ENCODE measurements around the gene KIF18A. TPM values are rescaled to one million over a fixed set of nuclear protein-coding genes. Genes with fewer than 3 reads are reported as not detected.

KIF18A gene
- total RNA-seq, 2 donors from 2014 or later, result 4.1 to 10.2 TPM

GRCh38 chr11:28038775-28039174 is 69.2 kb downstream of the KIF18A start:
- intact Hi-C loops (cut with DNase I), result no loop called here
- no peak overlapping the region for H3K9ac ChIP-seq (ENCODE audit: low read depth in 2 of 2, low read length in 2 of 2)
- H3K9me3 ChIP-seq, result no peaks in the 10 kb centered on the region
- no peak overlapping the region for H3K4me3 ChIP-seq
- H3K4me1 ChIP-seq, result no peaks in the 10 kb centered on the region
- H3K27me3 ChIP-seq, result no peaks in the 10 kb centered on the region
- no peak overlapping the region for H3K27ac ChIP-seq
- H3K36me3 ChIP-seq, result no peaks in the 10 kb centered on the region
- TF ChIP-seq, protein P1, sequence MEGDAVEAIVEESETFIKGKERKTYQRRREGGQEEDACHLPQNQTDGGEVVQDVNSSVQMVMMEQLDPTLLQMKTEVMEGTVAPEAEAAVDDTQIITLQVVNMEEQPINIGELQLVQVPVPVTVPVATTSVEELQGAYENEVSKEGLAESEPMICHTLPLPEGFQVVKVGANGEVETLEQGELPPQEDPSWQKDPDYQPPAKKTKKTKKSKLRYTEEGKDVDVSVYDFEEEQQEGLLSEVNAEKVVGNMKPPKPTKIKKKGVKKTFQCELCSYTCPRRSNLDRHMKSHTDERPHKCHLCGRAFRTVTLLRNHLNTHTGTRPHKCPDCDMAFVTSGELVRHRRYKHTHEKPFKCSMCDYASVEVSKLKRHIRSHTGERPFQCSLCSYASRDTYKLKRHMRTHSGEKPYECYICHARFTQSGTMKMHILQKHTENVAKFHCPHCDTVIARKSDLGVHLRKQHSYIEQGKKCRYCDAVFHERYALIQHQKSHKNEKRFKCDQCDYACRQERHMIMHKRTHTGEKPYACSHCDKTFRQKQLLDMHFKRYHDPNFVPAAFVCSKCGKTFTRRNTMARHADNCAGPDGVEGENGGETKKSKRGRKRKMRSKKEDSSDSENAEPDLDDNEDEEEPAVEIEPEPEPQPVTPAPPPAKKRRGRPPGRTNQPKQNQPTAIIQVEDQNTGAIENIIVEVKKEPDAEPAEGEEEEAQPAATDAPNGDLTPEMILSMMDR (IDR thresholded peaks at IDR 0.05), result no peak
- DNase-seq, result no peak

GRCh38 chr11:28026634-28027290 is 81.2 kb downstream of the KIF18A start:
- Histone ChIP-seq H3K9ac (ENCODE audit: low read depth in 2 of 2, low read length in 2 of 2) (no peak overlapping the region), H3K27ac (no peak overlapping the region), H3K9me3 (no peaks in the 10 kb centered on the region), H3K4me3 (no peak overlapping the region), H3K4me1 (no peaks in the 10 kb centered on the region), H3K27me3 (no peaks in the 10 kb centered on the region), H3K36me3 (no peaks in the 10 kb centered on the region)
- intact Hi-C loops (cut with DNase I), result no loop called here
- TF ChIP-seq, protein P1 (IDR thresholded peaks at IDR 0.05), result no peak
- DNase-seq, result no peak

DNA sequence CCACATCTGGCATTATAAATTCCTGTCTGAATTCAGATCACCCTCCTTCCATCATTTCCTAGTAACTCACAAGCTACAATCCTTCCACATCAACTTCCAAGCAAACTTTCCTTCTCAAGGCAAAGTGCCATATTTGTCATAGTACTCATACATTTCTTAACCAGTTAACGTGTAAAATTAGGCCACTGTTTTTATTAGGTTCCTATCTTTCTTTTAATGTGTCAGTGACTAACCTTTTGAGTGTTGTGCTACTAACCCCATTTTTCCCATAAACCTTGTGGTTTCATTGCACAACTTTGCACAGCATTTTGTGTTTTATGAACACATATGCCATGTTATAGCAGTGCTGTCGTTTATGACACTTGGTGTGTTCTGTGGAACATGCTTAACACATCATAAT is 90.1 kb downstream of the KIF18A start:
- Histone ChIP-seq H3K36me3 (no peaks in the 10 kb centered on the region), H3K9ac (ENCODE audit: low read depth in 2 of 2, low read length in 2 of 2) (no peak overlapping the region), H3K9me3 (no peaks in the 10 kb centered on the region), H3K4me3 (no peak overlapping the region), H3K27ac (no peak overlapping the region), H3K4me1 (no peaks in the 10 kb centered on the region), H3K27me3 (no peaks in the 10 kb centered on the region)
- TF ChIP-seq, protein P1 (IDR thresholded peaks at IDR 0.05), result no peak
- no peak for DNase-seq
- intact Hi-C loops (cut with DNase I), result no loop called here

DNA sequence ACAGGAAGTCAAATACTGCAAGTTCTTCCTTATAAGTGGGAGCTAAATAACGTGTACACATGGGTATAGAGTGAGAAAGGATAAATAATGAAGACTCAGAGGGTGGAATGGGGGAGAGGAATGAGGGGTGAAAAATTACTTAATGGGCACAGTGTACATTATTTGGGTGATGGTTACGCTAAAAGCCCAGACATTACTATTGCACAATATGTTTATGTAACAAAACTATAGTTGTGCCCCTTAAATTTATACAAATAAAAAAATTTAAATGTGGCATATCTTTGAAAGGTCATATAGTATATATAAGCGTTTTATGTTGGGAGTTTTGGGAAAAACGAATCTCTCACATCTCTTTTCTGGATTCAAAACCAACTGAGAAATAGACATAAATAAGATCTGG is 96.1 kb downstream of the KIF18A start:
- Histone ChIP-seq H3K27me3 (no peaks in the 10 kb centered on the region), H3K4me3 (no peak overlapping the region), H3K27ac (no peak overlapping the region), H3K9me3 (no peaks in the 10 kb centered on the region), H3K9ac (ENCODE audit: low read depth in 2 of 2, low read length in 2 of 2) (no peak overlapping the region), H3K36me3 (no peaks in the 10 kb centered on the region), H3K4me1 (no peaks in the 10 kb centered on the region)
- TF ChIP-seq, protein P1 (IDR thresholded peaks at IDR 0.05), result no peak
- intact Hi-C loops (cut with DNase I), result no loop called here
- no peak for DNase-seq

DNA sequence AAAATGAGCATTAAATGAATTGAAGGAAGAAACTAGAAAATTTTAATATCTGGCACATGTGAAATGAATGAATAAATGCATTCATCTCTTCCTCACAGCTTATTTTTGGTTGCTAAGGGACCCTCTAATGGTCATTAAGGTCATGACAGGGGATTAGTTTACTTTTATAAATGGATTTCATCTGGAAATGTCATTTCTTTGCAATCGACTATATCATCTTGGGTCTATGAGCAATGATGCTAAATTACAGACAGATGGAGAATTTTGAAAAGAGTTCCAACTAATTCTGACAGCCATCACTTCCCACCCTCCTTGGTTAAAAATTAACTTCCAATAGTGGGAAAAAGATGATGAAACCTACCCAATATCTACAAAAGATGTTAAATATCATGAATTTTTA is 98.0 kb downstream of the KIF18A start:
- H3K36me3 ChIP-seq, result no peaks in the 10 kb centered on the region
- no peaks in the 10 kb centered on the region for H3K27me3 ChIP-seq
- no peak overlapping the region for H3K4me3 ChIP-seq
- TF ChIP-seq, protein P1 (IDR thresholded peaks at IDR 0.05), result no peak
- no peaks in the 10 kb centered on the region for H3K4me1 ChIP-seq
- intact Hi-C loops (cut with DNase I), result no loop called here
- DNase-seq, result no peak
- no peaks in the 10 kb centered on the region for H3K9me3 ChIP-seq
- no peak overlapping the region for H3K27ac ChIP-seq
- H3K9ac ChIP-seq (ENCODE audit: low read depth in 2 of 2, low read length in 2 of 2), result no peak overlapping the region
